Immature natural killer cell (primary cell): ENCODE measurements around the gene MYEOV. TPM values are rescaled to one million over a fixed set of nuclear protein-coding genes. Genes with fewer than 3 reads are reported as not detected.

ENCODE experiments used
- polyA plus RNA-seq, 3 donors: library from polyadenylated mRNA; unstranded; fragments of 300-500 nt; fragmentation: Illumina TruSeq; gene quantifications; one replicate each; pipeline ENCODE4 v1.2.3, GENCODE V29; 2021

The MYEOV gene
- polyA plus RNA-seq, 3 donors from 2014 or later = not detected

Other genes starting within 250 kb of the MYEOV start
- 1 to 10 TPM; 4.8 to 7.0 (median 5.0) TPM for gene TPCN2, start 245.2 kb upstream of the MYEOV start, polyA plus RNA-seq
- gene SMIM38, start 138.2 kb upstream of the MYEOV start, polyA plus RNA-seq = not detected
- not detected for gene LINC01488, start 187.5 kb downstream of the MYEOV start, polyA plus RNA-seq